Activated T-cell treated with anti-CD3 and anti-CD28 coated beads for 1 hour (primary cell): ENCODE measurements around the gene PALS2.

Experiments used
- DNase-seq: peaks from one replicate; pipeline ENCODE4 v3.0.0-alpha.2; 2020; ENCODE audit warnings: low read depth

PALS2 gene

GRCh38 chr7:24587853-24588252 lies 14.6 kb downstream of the PALS2 start:
- peak; percentile 34 for DNase-seq

GRCh38 chr7:24591152-24591551 lies 17.9 kb downstream of the PALS2 start:
- DNase-seq: no peak

- no peak for DNase-seq
Measured at GRCh38 chr7:24595671-24596418, 22.6 kb downstream of the PALS2 start.

GRCh38 chr7:24597014-24597413 lies 23.8 kb downstream of the PALS2 start:
- DNase-seq: no peak

- no peak for DNase-seq
Measured at GRCh38 chr7:24601600-24601999, 28.3 kb downstream of the PALS2 start.

- no peak for DNase-seq
Measured at GRCh38 chr7:24602860-24603456, 29.7 kb downstream of the PALS2 start.

- DNase-seq: no peak
Measured at GRCh38 chr7:24604630-24605029, 31.4 kb downstream of the PALS2 start.

GRCh38 chr7:24608504-24608903 lies 35.3 kb downstream of the PALS2 start:
- DNase-seq: no peak

- DNase-seq: no peak
Measured at GRCh38 chr7:24609059-24609458, 35.8 kb downstream of the PALS2 start.

- DNase-seq: no peak
Measured at GRCh38 chr7:24609570-24609969, 36.3 kb downstream of the PALS2 start.

- DNase-seq: no peak
Measured at GRCh38 chr7:24611130-24611529, 37.9 kb downstream of the PALS2 start.

- no peak for DNase-seq
Measured at GRCh38 chr7:24617957-24618616, 44.8 kb downstream of the PALS2 start.

GRCh38 chr7:24619978-24620377 lies 46.7 kb downstream of the PALS2 start:
- no peak for DNase-seq

GRCh38 chr7:24622646-24623182 lies 49.5 kb downstream of the PALS2 start:
- no peak for DNase-seq
